HG03558 (cell line): ENCODE measurements around the gene CPS1.

Experiments
- ATAC-seq: cut with Tn5 transposase; IDR thresholded peaks from one replicate; pipeline ENCODE4 v1.9.1; 2021; ENCODE audit warnings: moderate number of reproducible peaks; ENCODE audit not compliant: unreplicated experiment; ENCODE audit errors: extremely low read depth

Gene CPS1

GRCh38 chr2:210598219-210598618 lies 41.8 kb downstream of the CPS1 start:
- ATAC-seq: no peak

GRCh38 chr2:210599476-210599875 lies 43.1 kb downstream of the CPS1 start:
- no peak for ATAC-seq

- ATAC-seq: no peak
These were observed 48.3 kb downstream of the CPS1 start for GRCh38 chr2:210604666-210605065.

GRCh38 chr2:210606001-210606400 lies 49.6 kb downstream of the CPS1 start:
- no peak for ATAC-seq

GRCh38 chr2:210611466-210611865 lies 55.1 kb downstream of the CPS1 start:
- ATAC-seq: no peak

GRCh38 chr2:210616074-210616473 lies 59.7 kb downstream of the CPS1 start:
- no peak for ATAC-seq

GRCh38 chr2:210617318-210617717 lies 60.9 kb downstream of the CPS1 start:
- ATAC-seq: no peak

- peak; percentile 58 for ATAC-seq
These were observed 61.4 kb downstream of the CPS1 start for GRCh38 chr2:210617732-210618330.

GRCh38 chr2:210620456-210620855 lies 64.1 kb downstream of the CPS1 start:
- ATAC-seq: no peak

- ATAC-seq: no peak
These were observed 67.1 kb downstream of the CPS1 start for GRCh38 chr2:210623506-210623905.

GRCh38 chr2:210626849-210627248 lies 70.5 kb downstream of the CPS1 start:
- no peak for ATAC-seq

- no peak for ATAC-seq
These were observed 74.6 kb downstream of the CPS1 start for GRCh38 chr2:210630873-210631560.

- ATAC-seq: no peak
These were observed 77.3 kb downstream of the CPS1 start for GRCh38 chr2:210633699-210634098.

- ATAC-seq: no peak
These were observed 78.9 kb downstream of the CPS1 start for GRCh38 chr2:210635257-210635656.

- ATAC-seq: no peak
These were observed 85.9 kb downstream of the CPS1 start for GRCh38 chr2:210642333-210642732.

GRCh38 chr2:210647151-210647550 lies 90.8 kb downstream of the CPS1 start:
- no peak for ATAC-seq

GRCh38 chr2:210654091-210654490 lies 97.7 kb downstream of the CPS1 start:
- ATAC-seq: no peak

GRCh38 chr2:210655229-210655975 lies 99.0 kb downstream of the CPS1 start:
- ATAC-seq: no peak

GRCh38 chr2:210657874-210658273 lies 101.5 kb downstream of the CPS1 start:
- ATAC-seq: no peak

GRCh38 chr2:210660751-210661150 lies 104.4 kb downstream of the CPS1 start:
- ATAC-seq: no peak

- ATAC-seq: no peak
These were observed 106.2 kb downstream of the CPS1 start for GRCh38 chr2:210662560-210662959.
